IPS-15b (cell line): ENCODE data around the gene CACNA1H.
A peak's percentile ranks its signal among the peaks of the same experiment; 100 is the strongest.

Source experiments
- H3K27me3 ChIP-seq: one replicate; pipeline ENCODE4 v1.6.1; 2013; ENCODE audit warnings: low read length; ENCODE audit not compliant: control insufficient read depth, insufficient read depth
- H3K36me3 ChIP-seq: one replicate; pipeline ENCODE4 v1.6.1; 2013; ENCODE audit warnings: low read length; ENCODE audit not compliant: control insufficient read depth, insufficient read depth
- H3K4me1 ChIP-seq: one replicate; pipeline ENCODE4 v1.6.1; 2013; ENCODE audit warnings: mild to moderate bottlenecking, low read length; ENCODE audit not compliant: control insufficient read depth, insufficient read depth
- H3K4me3 ChIP-seq: one replicate; pipeline ENCODE4 v1.5.1; 2013; ENCODE audit warnings: low read depth, low read length
- H3K9ac ChIP-seq: one replicate; pipeline ENCODE4 v1.6.1; 2013; ENCODE audit warnings: low read depth, mild to moderate bottlenecking, low read length
- H3K9me3 ChIP-seq: one replicate; pipeline ENCODE4 v1.6.1; 2013; ENCODE audit warnings: mild to moderate bottlenecking, low read length; ENCODE audit not compliant: control insufficient read depth, insufficient read depth

The CACNA1H gene

GRCh38 chr16:1164382-1164781 is 11.5 kb downstream of the CACNA1H start:
- H3K4me1 ChIP-seq = no peaks in the 10 kb centered on the region
- H3K36me3 ChIP-seq = peaks cover 7% of the 10 kb centered on the region

DNA sequence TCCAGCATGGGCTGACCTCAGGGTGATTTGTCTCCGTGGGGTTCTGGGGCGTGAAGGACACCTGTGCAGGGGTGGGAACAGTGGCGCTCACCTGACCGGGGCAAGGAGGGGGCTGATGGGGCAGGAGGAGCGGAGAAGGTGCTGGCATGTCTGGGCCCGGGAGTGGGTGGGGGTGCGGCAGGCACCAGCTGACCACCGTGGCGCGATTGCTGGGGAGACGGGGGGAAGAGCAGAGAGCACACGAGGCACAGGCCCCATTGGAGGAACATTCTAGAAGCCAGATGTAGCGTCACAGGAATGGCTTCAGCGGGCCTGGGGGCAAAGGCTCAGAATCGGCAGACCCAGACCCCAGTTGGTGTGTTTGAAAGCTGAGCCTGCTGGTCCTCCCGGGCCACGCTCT is 12.1 kb downstream of the CACNA1H start:
- Histone ChIP-seq H3K4me3 (no peak overlapping the region), H3K9ac (no peak overlapping the region), H3K4me1 (no peaks in the 10 kb centered on the region), H3K36me3 (peaks cover 6% of the 10 kb centered on the region), H3K27me3 (no peaks in the 10 kb centered on the region), H3K9me3 (no peaks in the 10 kb centered on the region)

More at GRCh38 chr16:1164382-1164781, 11.5 kb downstream of the CACNA1H start:
- H3K9me3 ChIP-seq = no peaks in the 10 kb centered on the region
- no peak overlapping the region for H3K9ac ChIP-seq
- no peaks in the 10 kb centered on the region for H3K27me3 ChIP-seq
- no peak overlapping the region for H3K4me3 ChIP-seq

- Histone ChIP-seq H3K36me3 (peaks cover 4% of the 10 kb centered on the region), H3K4me3 (no peak overlapping the region), H3K9ac (no peak overlapping the region), H3K27me3 (no peaks in the 10 kb centered on the region), H3K9me3 (no peaks in the 10 kb centered on the region), H3K4me1 (no peaks in the 10 kb centered on the region)
Measured at GRCh38 chr16:1165511-1165910, 12.6 kb downstream of the CACNA1H start.

GRCh38 chr16:1167276-1168107 is 14.6 kb downstream of the CACNA1H start:
- no peaks in the 10 kb centered on the region for H3K4me1 ChIP-seq
- no peak overlapping the region for H3K4me3 ChIP-seq
- H3K27me3 ChIP-seq = no peaks in the 10 kb centered on the region
- no peak overlapping the region for H3K9ac ChIP-seq
- no peaks in the 10 kb centered on the region for H3K9me3 ChIP-seq
- peaks cover 6% of the 10 kb centered on the region for H3K36me3 ChIP-seq

- H3K9ac ChIP-seq = no peak overlapping the region
- peaks cover 6% of the 10 kb centered on the region for H3K36me3 ChIP-seq
- no peaks in the 10 kb centered on the region for H3K9me3 ChIP-seq
- no peaks in the 10 kb centered on the region for H3K27me3 ChIP-seq
- H3K4me3 ChIP-seq = no peak overlapping the region
- no peaks in the 10 kb centered on the region for H3K4me1 ChIP-seq
Measured at GRCh38 chr16:1168837-1169236, 15.9 kb downstream of the CACNA1H start.

- Histone ChIP-seq H3K27me3 (no peaks in the 10 kb centered on the region), H3K4me1 (no peaks in the 10 kb centered on the region)
Measured at GRCh38 chr16:1169285-1170075, 16.6 kb downstream of the CACNA1H start.

GRCh38 chr16:1170076-1170418 is 17.1 kb downstream of the CACNA1H start:
- H3K9me3 ChIP-seq = no peaks in the 10 kb centered on the region
- H3K27me3 ChIP-seq = no peaks in the 10 kb centered on the region
- peak overlapping the region; percentile 37 for H3K9ac ChIP-seq
- H3K4me1 ChIP-seq = no peaks in the 10 kb centered on the region
- H3K4me3 ChIP-seq = no peak overlapping the region
- peaks cover 9% of the 10 kb centered on the region for H3K36me3 ChIP-seq

More at GRCh38 chr16:1169285-1170075, 16.6 kb downstream of the CACNA1H start:
- Histone ChIP-seq H3K9me3 (no peaks in the 10 kb centered on the region), H3K4me3 (no peak overlapping the region), H3K36me3 (peaks cover 7% of the 10 kb centered on the region), H3K9ac (no peak overlapping the region)

- H3K27me3 ChIP-seq = no peaks in the 10 kb centered on the region
- no peaks in the 10 kb centered on the region for H3K4me1 ChIP-seq
- no peaks in the 10 kb centered on the region for H3K9me3 ChIP-seq
- H3K9ac ChIP-seq = no peak overlapping the region
- no peak overlapping the region for H3K4me3 ChIP-seq
- peaks cover 12% of the 10 kb centered on the region for H3K36me3 ChIP-seq
Measured at GRCh38 chr16:1171001-1171400, 18.1 kb downstream of the CACNA1H start.

DNA sequence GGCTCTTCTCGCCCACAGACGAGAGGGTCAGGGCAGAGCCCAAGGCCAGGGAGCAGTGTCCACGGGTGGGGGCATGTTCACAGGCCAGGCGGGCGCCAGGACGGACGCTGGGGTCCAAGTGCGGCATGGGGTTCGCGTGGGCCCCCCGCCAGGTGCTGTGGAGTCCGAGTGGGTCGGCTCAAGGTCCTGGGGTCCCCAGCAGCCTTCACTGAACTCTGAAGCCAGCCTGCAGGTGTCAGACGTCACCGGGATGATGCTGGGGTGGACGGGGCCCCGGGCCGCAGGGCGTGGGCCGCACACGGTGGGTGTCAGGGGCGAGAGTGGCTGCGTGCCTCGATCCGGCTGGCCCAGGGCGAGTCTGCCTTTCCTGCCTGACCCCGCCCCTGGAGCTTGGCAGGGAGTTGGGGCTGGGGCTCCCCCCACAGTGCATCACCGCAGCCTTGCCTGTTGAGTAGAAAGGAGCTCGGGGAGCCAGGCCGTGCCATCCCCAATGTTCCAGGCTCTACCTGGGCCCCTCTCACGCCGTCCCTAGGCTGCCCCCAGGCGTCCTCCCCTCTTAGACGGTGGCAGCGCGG is 19.0 kb downstream of the CACNA1H start:
- no peak overlapping the region for H3K9ac ChIP-seq
- H3K27me3 ChIP-seq = no peaks in the 10 kb centered on the region
- peaks cover 12% of the 10 kb centered on the region for H3K36me3 ChIP-seq
- H3K4me3 ChIP-seq = no peak overlapping the region
- no peaks in the 10 kb centered on the region for H3K4me1 ChIP-seq
- no peaks in the 10 kb centered on the region for H3K9me3 ChIP-seq

GRCh38 chr16:1172651-1173050 is 19.7 kb downstream of the CACNA1H start:
- H3K4me1 ChIP-seq = no peaks in the 10 kb centered on the region
- no peaks in the 10 kb centered on the region for H3K9me3 ChIP-seq
- no peaks in the 10 kb centered on the region for H3K27me3 ChIP-seq
- no peak overlapping the region for H3K9ac ChIP-seq
- H3K4me3 ChIP-seq = no peak overlapping the region
- peaks cover 12% of the 10 kb centered on the region for H3K36me3 ChIP-seq

- Histone ChIP-seq H3K9me3 (no peaks in the 10 kb centered on the region), H3K4me3 (no peak overlapping the region), H3K27me3 (no peaks in the 10 kb centered on the region), H3K9ac (no peak overlapping the region), H3K4me1 (no peaks in the 10 kb centered on the region), H3K36me3 (peaks cover 12% of the 10 kb centered on the region)
Measured at GRCh38 chr16:1173788-1174451, 21.0 kb downstream of the CACNA1H start.
